ENCODE measurements around the gene ZNF121. TPM values are rescaled to one million over a fixed set of nuclear protein-coding genes. Genes with fewer than 3 reads are reported as not detected.
"Not testable (repeated sequence)": the region's sequence is repeated elsewhere in the genome, so short reads cannot be mapped to it uniquely, and the experiment has no call there.

Gene ZNF121
- total RNA-seq, 8 experiments from 2014 or later: 43.9 to 72.6 (median 51.5) TPM

- Histone ChIP-seq H3K4me1 (replicated peaks in 1 of 2) (no peaks in the 10 kb centered on the region), H3K4me3 (no peak overlapping the region), H3K27ac (no peak overlapping the region)
- ATAC-seq (replicated peaks in 6 of 8): no peak
- in situ Hi-C loops (cut with MboI; ENCODE audit: low pct_unique_long_range_greater_than_20kb in 2 of 9, low sequenced_read_pairs in 9 of 9, unreplicated experiment in 9 of 9): no loop called here
- 80 to 100% (median 93%) methylated on average over 1 to 6 of the region's 6 CpGs; no CpG with 5 or more reads in 4 of the 10 experiments for WGBS, 10 experiments
Measured at GRCh38 chr19:9570255-9570654, 14.0 kb downstream of the ZNF121 start.

- no peak overlapping the region for H3K27ac ChIP-seq
- WGBS, 10 experiments: 75 to 100% (median 100%) methylated on average over 1 of the region's 1 CpG; no CpG with 5 or more reads in 4 of the 10 experiments
- no peak overlapping the region for H3K4me3 ChIP-seq
- H3K4me1 ChIP-seq (replicated peaks in 1 of 2): no peaks in the 10 kb centered on the region
- in situ Hi-C loops (cut with MboI; ENCODE audit: low pct_unique_long_range_greater_than_20kb in 2 of 9, low sequenced_read_pairs in 9 of 9, unreplicated experiment in 9 of 9): no loop called here
- peak in 1 of 8 experiments; percentile 39 for ATAC-seq (replicated peaks in 6 of 8)
Measured at GRCh38 chr19:9566729-9567128, 17.6 kb downstream of the ZNF121 start.

GRCh38 chr19:9565900-9566705 lies 18.2 kb downstream of the ZNF121 start:
- no peak overlapping the region for H3K4me3 ChIP-seq
- H3K27ac ChIP-seq: no peak overlapping the region
- in situ Hi-C loops (cut with MboI; ENCODE audit: low pct_unique_long_range_greater_than_20kb in 2 of 9, low sequenced_read_pairs in 9 of 9, unreplicated experiment in 9 of 9): no loop called here
- no peak for ATAC-seq (replicated peaks in 6 of 8)
- 92 to 100% (median 96%) methylated on average over 5 to 9 of the region's 9 CpGs for WGBS, 10 experiments
- no peaks in the 10 kb centered on the region for H3K4me1 ChIP-seq (replicated peaks in 1 of 2)

- peak in 7 of 8 experiments; percentile 18 to 91 (median 89) for ATAC-seq (replicated peaks in 6 of 8)
- in situ Hi-C loops (cut with MboI; ENCODE audit: low pct_unique_long_range_greater_than_20kb in 2 of 9, low sequenced_read_pairs in 9 of 9, unreplicated experiment in 9 of 9): no loop called here
- whole genome bisulfite sequencing, 10 experiments: 33 to 100% (median 82%) methylated on average over 1 to 2 of the region's 7 CpGs; no CpG with 5 or more reads in 4 of the 10 experiments
- peak overlapping the region in 1 of 2 donors; percentile 55 for H3K27ac ChIP-seq
- no peak overlapping the region for H3K4me3 ChIP-seq
- peaks cover 0 to 2% of the 10 kb centered on the region in 2 donors for H3K4me1 ChIP-seq (replicated peaks in 1 of 2)
Measured at GRCh38 chr19:9552536-9553274, 31.6 kb downstream of the ZNF121 start.

- H3K27ac ChIP-seq: no peak overlapping the region
- WGBS, 10 experiments: 20 to 61% (median 29%) methylated on average over 1 to 4 of the region's 11 CpGs; no CpG with 5 or more reads in 7 of the 10 experiments
- no peaks in the 10 kb centered on the region for H3K4me1 ChIP-seq (replicated peaks in 1 of 2)
- no peak for ATAC-seq (replicated peaks in 6 of 8)
- in situ Hi-C loops (cut with MboI; ENCODE audit: low pct_unique_long_range_greater_than_20kb in 2 of 9, low sequenced_read_pairs in 9 of 9, unreplicated experiment in 9 of 9): no loop called here
- H3K4me3 ChIP-seq: no peak overlapping the region
Measured at GRCh38 chr19:9547870-9548269, 36.4 kb downstream of the ZNF121 start.

- WGBS, 10 experiments: 80 to 93% methylated on average over 2 to 3 of the region's 12 CpGs; no CpG with 5 or more reads in 8 of the 10 experiments
- H3K4me3 ChIP-seq; in situ Hi-C loops (cut with MboI; ENCODE audit: low pct_unique_long_range_greater_than_20kb in 2 of 9, low sequenced_read_pairs in 9 of 9, unreplicated experiment in 9 of 9); H3K27ac ChIP-seq; ATAC-seq (replicated peaks in 6 of 8): not testable (repeated sequence)
- H3K4me1 ChIP-seq (replicated peaks in 1 of 2): peaks cover 6 to 13% of the 10 kb centered on the region in 2 donors
Measured at GRCh38 chr19:9541281-9541680, 43.0 kb downstream of the ZNF121 start.

- H3K4me1 ChIP-seq (replicated peaks in 1 of 2): peaks cover 6 to 13% of the 10 kb centered on the region in 2 donors
- H3K4me3 ChIP-seq; H3K27ac ChIP-seq; ATAC-seq (replicated peaks in 6 of 8); in situ Hi-C loops (cut with MboI; ENCODE audit: low pct_unique_long_range_greater_than_20kb in 2 of 9, low sequenced_read_pairs in 9 of 9, unreplicated experiment in 9 of 9): not testable (repeated sequence)
- WGBS, 10 experiments: 57 to 83% (median 78%) methylated on average over 1 of the region's 1 CpG; no CpG with 5 or more reads in 6 of the 10 experiments
Measured at GRCh38 chr19:9539921-9540320, 44.4 kb downstream of the ZNF121 start.

GRCh38 chr19:9539201-9539600 lies 45.1 kb downstream of the ZNF121 start:
- ATAC-seq (replicated peaks in 6 of 8); in situ Hi-C loops (cut with MboI; ENCODE audit: low pct_unique_long_range_greater_than_20kb in 2 of 9, low sequenced_read_pairs in 9 of 9, unreplicated experiment in 9 of 9): not testable (repeated sequence)
- Histone ChIP-seq H3K4me1 (replicated peaks in 1 of 2) (peaks cover 6 to 13% of the 10 kb centered on the region in 2 donors), H3K4me3 (peak overlapping the region; percentile 60 to 93 (median 88)), H3K27ac (peak overlapping the region; percentile 96)
- WGBS, 10 experiments: 33 to 100% (median 81%) methylated on average over 2 to 5 of the region's 6 CpGs; no CpG with 5 or more reads in 1 of the 10 experiments

- in situ Hi-C loops (cut with MboI; ENCODE audit: low pct_unique_long_range_greater_than_20kb in 2 of 9, low sequenced_read_pairs in 9 of 9, unreplicated experiment in 9 of 9): no loop called here
- 0 to 60% (median 4%) methylated on average over 1 to 37 of the region's 49 CpGs; no CpG with 5 or more reads in 1 of the 10 experiments for WGBS, 10 experiments
- H3K27ac ChIP-seq: peak within 1 kb of the TSS; percentile 96
- peak; percentile 93 to 98 (median 96) for ATAC-seq (replicated peaks in 6 of 8)
- peak within 1 kb of the TSS; percentile 60 to 93 (median 88) for H3K4me3 ChIP-seq
- H3K4me1 ChIP-seq (replicated peaks in 1 of 2): peaks cover 6 to 13% of the 10 kb centered on the region in 2 donors
Measured at GRCh38 chr19:9538183-9539058, 45.9 kb downstream of the ZNF121 start, which contains the start of gene ZNF426. TSS of gene ZNF426 (minus strand) at chr19:9538645. CDS start at chr19:9536232, 2,413 bp downstream.

- H3K4me1 ChIP-seq (replicated peaks in 1 of 2): peaks cover 6 to 13% of the 10 kb centered on the region in 2 donors
- no peak overlapping the region for H3K27ac ChIP-seq
- H3K4me3 ChIP-seq: no peak overlapping the region
- in situ Hi-C loops (cut with MboI; ENCODE audit: low pct_unique_long_range_greater_than_20kb in 2 of 9, low sequenced_read_pairs in 9 of 9, unreplicated experiment in 9 of 9): no loop called here
- WGBS, 10 experiments: 42 to 100% (median 100%) methylated on average over 1 to 4 of the region's 4 CpGs; no CpG with 5 or more reads in 4 of the 10 experiments
- no peak for ATAC-seq (replicated peaks in 6 of 8)
Measured at GRCh38 chr19:9535934-9536333, 48.4 kb downstream of the ZNF121 start.

- Histone ChIP-seq H3K4me1 (replicated peaks in 1 of 2) (peaks cover 0 to 3% of the 10 kb centered on the region in 2 donors), H3K4me3 (no peak overlapping the region), H3K27ac (no peak overlapping the region)
- 83 to 100% (median 98%) methylated on average over 1 to 4 of the region's 4 CpGs; no CpG with 5 or more reads in 4 of the 10 experiments for WGBS, 10 experiments
- in situ Hi-C loops (cut with MboI; ENCODE audit: low pct_unique_long_range_greater_than_20kb in 2 of 9, low sequenced_read_pairs in 9 of 9, unreplicated experiment in 9 of 9): no loop called here
- no peak for ATAC-seq (replicated peaks in 6 of 8)
Measured at GRCh38 chr19:9531933-9532332, 52.4 kb downstream of the ZNF121 start.

GRCh38 chr19:9528757-9529336 lies 55.5 kb downstream of the ZNF121 start:
- H3K27ac ChIP-seq: no peak overlapping the region
- H3K4me3 ChIP-seq: no peak overlapping the region
- in situ Hi-C loops (cut with MboI; ENCODE audit: low pct_unique_long_range_greater_than_20kb in 2 of 9, low sequenced_read_pairs in 9 of 9, unreplicated experiment in 9 of 9): no loop called here
- 88 to 100% (median 100%) methylated on average over 1 to 5 of the region's 5 CpGs; no CpG with 5 or more reads in 2 of the 10 experiments for WGBS, 10 experiments
- ATAC-seq (replicated peaks in 6 of 8): no peak
- H3K4me1 ChIP-seq (replicated peaks in 1 of 2): no peaks in the 10 kb centered on the region
